ENCODE measurements around the gene MIPEP.
A peak's percentile ranks its signal among the peaks of the same experiment; 100 is the strongest.
"Not testable (repeated sequence)": the region's sequence is repeated elsewhere in the genome, so short reads cannot be mapped to it uniquely, and the experiment has no call there.

The MIPEP gene

GRCh38 chr13:23770428-23770827, 118.8 kb downstream of the MIPEP start:
- DNase-seq: no peak

- DNase-seq: no peak
Observed at GRCh38 chr13:23769401-23769800, 119.8 kb downstream of the MIPEP start.

- no peak for DNase-seq
Observed at GRCh38 chr13:23767838-23768237, 121.4 kb downstream of the MIPEP start.

GRCh38 chr13:23766939-23767338, 122.3 kb downstream of the MIPEP start:
- DNase-seq: no peak

- DNase-seq: no peak
Observed at GRCh38 chr13:23766283-23766682, 122.9 kb downstream of the MIPEP start.

GRCh38 chr13:23765531-23765930, 123.7 kb downstream of the MIPEP start:
- DNase-seq: no peak

GRCh38 chr13:23763318-23763717, 125.9 kb downstream of the MIPEP start:
- no peak for DNase-seq

- DNase-seq: not testable (repeated sequence)
Observed at GRCh38 chr13:23761760-23762159, 127.4 kb downstream of the MIPEP start.

GRCh38 chr13:23760000-23760399, 129.2 kb downstream of the MIPEP start:
- DNase-seq: no peak

- no peak for DNase-seq
Observed at GRCh38 chr13:23758798-23759527, 130.2 kb downstream of the MIPEP start.

GRCh38 chr13:23754997-23755396, 134.2 kb downstream of the MIPEP start:
- no peak for DNase-seq

- no peak for DNase-seq
Observed at GRCh38 chr13:23754506-23754905, 134.7 kb downstream of the MIPEP start.

- DNase-seq: peak; percentile 31
Observed at GRCh38 chr13:23753458-23753857, 135.7 kb downstream of the MIPEP start.

GRCh38 chr13:23752111-23753001, 136.8 kb downstream of the MIPEP start:
- peak; percentile 23 for DNase-seq

- DNase-seq: no peak
Observed at GRCh38 chr13:23751195-23751594, 138.0 kb downstream of the MIPEP start.

GRCh38 chr13:23750383-23751121, 138.6 kb downstream of the MIPEP start:
- DNase-seq: no peak

- no peak for DNase-seq
Observed at GRCh38 chr13:23749288-23749873, 139.8 kb downstream of the MIPEP start.

- DNase-seq: no peak
Observed at GRCh38 chr13:23748109-23748990, 140.8 kb downstream of the MIPEP start.

GRCh38 chr13:23746141-23746540, 143.1 kb downstream of the MIPEP start:
- not testable (repeated sequence) for DNase-seq

- no peak for DNase-seq
Observed at GRCh38 chr13:23744315-23744714, 144.9 kb downstream of the MIPEP start.

GRCh38 chr13:23743278-23744076, 145.7 kb downstream of the MIPEP start:
- no peak for DNase-seq

All from fibroblast of skin of right quadriceps (primary cell).